22Rv1 (cell line): ENCODE results near the gene POU2F2.

Experiments used
- ZFX ChIP-seq: fragments of 450-650 bp; IDR thresholded peaks from 2 replicates; pipeline ENCODE4 v1.6.1; 2017; ENCODE audit warnings: antibody characterized with exemption, borderline replicate concordance
- TF ChIP-seq, protein P1 (sequence below): fragments of 450-650 bp; IDR thresholded peaks from 2 replicates; pipeline ENCODE4 v1.5.1; 2017; ENCODE audit warnings: mild to moderate bottlenecking

DNA sequence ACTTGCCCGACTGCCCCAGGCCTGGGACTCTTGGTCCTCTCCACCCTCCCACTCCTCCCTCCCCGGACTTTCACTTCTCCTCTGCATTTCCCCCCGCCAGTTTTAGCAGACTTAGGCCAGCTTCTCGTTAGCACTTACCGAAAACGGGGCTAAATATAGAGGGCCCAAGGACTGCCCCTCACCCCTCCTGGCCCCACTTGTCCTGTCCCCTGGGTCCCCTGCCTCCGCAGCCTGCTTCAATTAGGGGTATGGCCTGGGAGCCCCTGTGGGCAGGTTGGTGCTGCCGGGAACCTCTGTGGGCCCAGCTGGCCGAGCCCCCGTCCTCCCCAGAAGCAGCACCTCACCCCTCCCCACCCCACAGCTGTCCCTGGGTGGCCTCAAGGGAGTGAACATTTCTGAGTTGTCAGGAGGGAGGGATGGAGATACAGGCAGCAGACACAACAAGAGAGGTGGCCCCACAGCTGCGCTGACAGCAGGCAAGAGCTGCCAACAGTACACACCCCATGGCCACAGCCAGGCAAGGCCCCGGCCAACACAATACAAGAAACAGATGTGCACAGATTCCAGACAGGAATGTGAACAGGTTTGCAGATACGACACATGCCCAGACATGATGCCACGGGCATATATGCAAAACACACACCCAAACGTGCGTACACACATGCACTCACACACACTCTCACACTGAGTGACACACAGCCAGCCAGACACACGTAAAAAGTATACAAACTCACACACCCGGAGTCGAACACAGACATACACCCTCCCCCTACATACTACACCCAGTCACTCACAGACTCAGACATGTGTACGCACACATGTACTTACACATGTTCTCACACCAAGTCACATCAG, 2.6 kb downstream of the POU2F2 start:
- TF ChIP-seq, protein P1, sequence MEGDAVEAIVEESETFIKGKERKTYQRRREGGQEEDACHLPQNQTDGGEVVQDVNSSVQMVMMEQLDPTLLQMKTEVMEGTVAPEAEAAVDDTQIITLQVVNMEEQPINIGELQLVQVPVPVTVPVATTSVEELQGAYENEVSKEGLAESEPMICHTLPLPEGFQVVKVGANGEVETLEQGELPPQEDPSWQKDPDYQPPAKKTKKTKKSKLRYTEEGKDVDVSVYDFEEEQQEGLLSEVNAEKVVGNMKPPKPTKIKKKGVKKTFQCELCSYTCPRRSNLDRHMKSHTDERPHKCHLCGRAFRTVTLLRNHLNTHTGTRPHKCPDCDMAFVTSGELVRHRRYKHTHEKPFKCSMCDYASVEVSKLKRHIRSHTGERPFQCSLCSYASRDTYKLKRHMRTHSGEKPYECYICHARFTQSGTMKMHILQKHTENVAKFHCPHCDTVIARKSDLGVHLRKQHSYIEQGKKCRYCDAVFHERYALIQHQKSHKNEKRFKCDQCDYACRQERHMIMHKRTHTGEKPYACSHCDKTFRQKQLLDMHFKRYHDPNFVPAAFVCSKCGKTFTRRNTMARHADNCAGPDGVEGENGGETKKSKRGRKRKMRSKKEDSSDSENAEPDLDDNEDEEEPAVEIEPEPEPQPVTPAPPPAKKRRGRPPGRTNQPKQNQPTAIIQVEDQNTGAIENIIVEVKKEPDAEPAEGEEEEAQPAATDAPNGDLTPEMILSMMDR = no peak
- TF ChIP-seq ZFX = no peak
